HepG2 (cell line): ENCODE data around the gene COBL.

Experiments
- AGO2 ChIP-seq: fragments of 200-400 bp; formaldehyde crosslinking; optimal IDR thresholded peaks from 2 replicates; pipeline ENCODE3; 2017; ENCODE audit warnings: mild to moderate bottlenecking, low read depth, low read length, moderate library complexity
- CTCF ChIP-seq: sonication (generic); formaldehyde crosslinking; IDR thresholded peaks from 2 replicates; pipeline ENCODE4 v1.5.0; 2020; ENCODE audit warnings: mild to moderate bottlenecking, missing genetic modification reagents, moderate library complexity
- MLLT10 ChIP-seq: sonication (generic); formaldehyde crosslinking; IDR thresholded peaks from 2 replicates; pipeline ENCODE4 v1.4.0; 2020; ENCODE audit warnings: missing genetic modification reagents
- NBN ChIP-seq: fragments of 450-650 bp; conservative IDR thresholded peaks from 2 replicates; pipeline ENCODE4 v1.6.1; 2017
- THRA ChIP-seq: sonication (generic); formaldehyde crosslinking; IDR thresholded peaks from 2 replicates; pipeline ENCODE4 v1.4.0; 2020; ENCODE audit warnings: missing genetic modification reagents, borderline replicate concordance
- ZNF225 ChIP-seq: sonication (generic); formaldehyde crosslinking; IDR thresholded peaks from 2 replicates; pipeline ENCODE4 v1.4.0; 2020; ENCODE audit warnings: mild to moderate bottlenecking, missing genetic modification reagents

GRCh38 chr7:51124321-51124720 lies 192.3 kb downstream of the COBL start:
- TF ChIP-seq NBN, result no peak
- no peak for TF ChIP-seq AGO2
- no peak for TF ChIP-seq THRA (CRISPR knock-in tag)
- no peak for TF ChIP-seq CTCF (CRISPR knock-in tag)
- TF ChIP-seq ZNF225 (CRISPR knock-in tag), result no peak
- TF ChIP-seq MLLT10 (CRISPR knock-in tag), result no peak
